Measurements from ENCODE around the gene CHCHD6.

Gene CHCHD6

DNA sequence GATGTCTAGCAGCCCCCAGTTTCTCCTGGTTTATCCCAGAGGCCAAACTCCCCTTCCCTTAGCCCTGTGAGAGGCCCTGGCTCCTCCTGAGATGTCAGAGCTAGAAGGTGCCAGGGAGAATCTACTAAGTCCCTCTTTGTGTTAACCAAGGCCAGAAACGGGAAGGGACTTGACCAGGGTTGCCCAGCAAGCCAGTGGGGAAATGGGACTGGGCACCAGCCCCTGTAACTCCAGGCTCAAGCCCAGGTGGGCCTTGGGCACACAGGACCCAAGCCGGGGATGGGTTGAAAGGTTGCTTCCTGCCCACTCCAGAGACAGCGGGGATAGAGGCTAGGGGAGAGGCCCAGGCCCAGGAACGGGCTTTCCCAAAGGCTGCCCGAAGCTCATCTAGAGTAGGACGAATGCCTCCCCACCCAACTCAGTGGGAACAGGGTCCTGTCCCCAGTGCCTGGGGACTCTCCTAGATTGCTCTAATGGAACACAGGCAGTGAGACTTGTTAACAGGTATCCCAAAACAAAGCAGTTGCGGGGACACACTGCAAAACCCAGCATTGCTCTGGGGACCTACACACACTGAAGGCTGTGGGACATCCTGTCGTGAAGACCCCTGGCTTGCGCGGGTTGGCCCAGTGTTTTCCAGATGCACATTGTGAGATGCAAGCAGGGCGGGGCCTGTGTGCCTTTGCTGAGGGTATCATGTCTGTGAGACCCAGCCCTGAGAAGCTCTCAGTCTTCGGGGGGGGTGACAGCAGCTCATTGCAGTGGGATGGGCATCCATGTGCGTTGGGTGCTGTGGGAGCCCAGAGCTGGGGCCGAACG is 36.2 kb upstream of the CHCHD6 start:
- DNase-seq = no peak
- in situ Hi-C loops (cut with HindIII; ENCODE audit: low pct_ligation_motif_present, low pct_unique_long_range_greater_than_20kb, low sequenced_read_pairs) = no loop called here

DNA sequence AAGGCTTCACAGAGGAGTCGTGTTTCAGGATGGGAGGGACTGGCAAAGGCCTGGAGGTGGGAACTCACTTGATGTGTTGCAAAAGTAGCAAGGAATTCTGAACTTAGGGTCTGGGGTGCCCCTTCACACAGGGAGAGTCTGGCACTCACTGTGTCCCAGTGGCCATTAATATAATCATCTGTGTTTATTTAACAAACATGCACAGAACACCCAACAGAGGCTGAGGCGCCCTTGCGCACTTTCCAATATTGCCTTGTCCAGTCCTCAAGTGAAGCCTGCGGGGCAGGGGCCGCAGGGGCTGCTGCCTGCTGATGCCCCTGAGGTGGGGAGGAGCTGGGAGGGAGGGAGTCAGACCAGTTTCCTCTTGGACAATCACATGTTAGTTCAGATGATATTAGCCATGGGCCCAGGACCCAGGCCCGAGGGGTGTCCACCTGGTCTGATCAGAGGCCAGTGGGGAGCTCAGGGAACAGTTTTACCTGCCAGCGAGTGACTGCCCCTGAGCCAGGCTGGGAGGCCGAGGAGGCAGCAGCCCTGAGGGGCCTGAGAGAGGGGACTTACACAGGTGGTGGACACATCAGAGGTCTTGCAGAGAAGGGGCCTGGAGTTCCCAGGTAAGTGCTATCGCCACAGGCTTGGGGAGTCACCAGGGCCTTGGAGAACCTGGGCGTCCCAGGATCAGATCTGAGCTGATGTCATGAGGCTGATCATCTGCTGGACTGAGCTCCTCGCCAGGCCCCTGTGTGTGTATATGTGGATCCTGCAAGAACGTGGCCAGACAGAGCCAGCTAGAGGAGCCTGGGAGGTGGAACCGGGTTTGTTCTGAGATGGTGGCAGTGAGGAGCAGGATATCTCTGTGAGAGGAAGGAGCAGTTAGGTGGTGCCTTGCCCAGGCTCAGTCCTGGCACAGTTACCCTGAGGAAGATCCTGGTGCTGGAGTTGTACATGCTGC is 35.3 kb upstream of the CHCHD6 start:
- in situ Hi-C loops (cut with HindIII; ENCODE audit: low pct_ligation_motif_present, low pct_unique_long_range_greater_than_20kb, low sequenced_read_pairs) = no loop called here
- DNase-seq = no peak

DNA sequence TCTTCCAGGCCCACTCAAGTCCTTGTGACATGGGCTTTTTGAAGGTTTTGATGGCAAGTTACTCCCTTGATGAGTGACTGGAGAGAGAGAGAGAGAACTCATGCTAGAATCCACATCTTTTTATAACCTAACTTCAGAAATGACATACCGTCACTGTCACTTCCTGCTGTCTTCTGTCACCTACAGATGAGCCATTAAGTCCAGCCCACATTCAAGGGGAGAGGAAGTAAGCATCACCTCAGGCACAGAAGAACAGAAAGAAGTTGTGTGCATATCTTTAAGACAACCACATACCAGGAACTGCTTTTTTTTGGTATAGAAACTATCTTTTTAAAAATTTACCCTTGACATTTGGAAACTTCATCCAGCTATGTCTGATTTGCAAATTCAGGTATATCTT is 32.5 kb upstream of the CHCHD6 start:
- in situ Hi-C loops (cut with HindIII; ENCODE audit: low pct_ligation_motif_present, low pct_unique_long_range_greater_than_20kb, low sequenced_read_pairs) = no loop called here
- DNase-seq = no peak

DNA sequence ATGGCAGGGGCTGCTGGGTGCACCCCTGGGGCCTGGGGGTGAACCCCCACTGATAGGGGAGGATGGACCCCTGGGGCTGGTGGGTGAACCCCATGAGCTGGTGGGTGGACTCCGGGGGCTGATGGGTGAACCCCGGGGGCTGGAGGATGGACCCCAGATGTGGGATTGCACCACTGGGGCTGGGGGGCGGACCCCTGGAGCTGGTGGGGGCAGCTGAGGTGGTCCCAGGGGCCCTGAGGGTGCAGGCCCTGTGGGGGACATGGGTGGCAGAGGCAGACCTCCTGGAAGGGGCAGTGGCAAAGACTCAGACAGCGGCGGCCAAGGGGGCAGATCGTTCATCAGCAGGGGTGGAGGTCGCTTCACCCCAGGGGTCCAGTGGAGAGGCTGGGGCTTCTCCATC is 31.7 kb upstream of the CHCHD6 start:
- no peak for DNase-seq
- in situ Hi-C loops (cut with HindIII; ENCODE audit: low pct_ligation_motif_present, low pct_unique_long_range_greater_than_20kb, low sequenced_read_pairs) = no loop called here

DNA sequence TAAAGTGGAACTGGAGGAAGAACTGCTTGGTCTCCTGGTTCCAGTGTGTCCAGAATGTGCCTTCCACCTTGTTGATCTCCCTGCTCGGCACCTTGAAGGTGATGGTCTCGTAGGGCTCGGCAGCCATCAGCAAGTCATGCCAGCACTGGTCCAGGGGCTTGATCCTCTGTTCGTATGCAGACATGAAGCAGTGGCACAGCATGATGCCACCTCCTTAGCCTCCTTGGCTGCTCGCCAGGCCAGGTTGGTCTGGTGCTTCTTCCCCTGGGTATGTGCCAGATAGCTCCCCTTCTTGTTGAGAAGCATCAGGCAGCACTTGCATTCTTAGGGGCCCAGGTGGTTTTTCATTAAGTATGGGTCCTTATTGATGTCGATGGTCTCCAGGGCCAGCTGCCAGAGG is 31.3 kb upstream of the CHCHD6 start:
- no peak for DNase-seq
- in situ Hi-C loops (cut with HindIII; ENCODE audit: low pct_ligation_motif_present, low pct_unique_long_range_greater_than_20kb, low sequenced_read_pairs) = no loop called here

DNA sequence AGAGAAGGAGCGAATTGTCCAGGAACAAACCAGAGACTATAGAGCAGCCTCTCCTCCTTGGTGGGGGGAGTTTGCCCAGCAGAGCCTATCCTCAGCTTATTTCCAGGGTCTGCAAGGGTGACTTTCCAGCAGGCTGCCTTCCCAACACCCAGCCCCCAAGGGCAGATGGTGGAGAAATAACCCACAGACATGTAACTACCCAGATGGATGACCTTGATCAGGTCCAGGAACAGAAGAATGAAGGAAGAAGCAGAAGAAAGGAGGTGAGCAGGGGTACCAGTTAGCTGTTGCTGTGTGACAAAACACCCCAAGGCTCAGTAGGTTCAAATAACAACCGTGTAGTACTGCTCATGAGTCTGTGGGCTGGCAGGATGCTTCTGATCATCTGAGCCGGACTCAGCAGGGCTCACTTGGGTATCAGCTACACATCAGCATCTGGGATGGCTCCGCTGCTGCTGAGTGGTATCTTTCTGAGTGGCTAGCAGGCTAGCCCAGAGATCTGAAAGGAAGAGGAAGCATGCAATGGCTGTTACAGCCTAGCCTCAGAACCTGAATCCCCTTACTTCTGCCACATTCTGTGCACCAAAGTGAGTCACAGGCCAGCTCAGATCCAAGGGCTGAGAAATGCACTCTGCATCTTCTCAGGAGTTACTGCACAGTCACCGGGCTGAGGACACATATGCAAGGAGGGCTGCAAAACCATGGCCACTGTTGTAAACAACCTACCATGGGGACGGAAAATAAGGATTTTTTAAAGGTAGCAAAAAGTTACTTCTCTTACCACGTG is 26.9 kb upstream of the CHCHD6 start:
- in situ Hi-C loops (cut with HindIII; ENCODE audit: low pct_ligation_motif_present, low pct_unique_long_range_greater_than_20kb, low sequenced_read_pairs) = no loop called here
- no peak for DNase-seq

DNA sequence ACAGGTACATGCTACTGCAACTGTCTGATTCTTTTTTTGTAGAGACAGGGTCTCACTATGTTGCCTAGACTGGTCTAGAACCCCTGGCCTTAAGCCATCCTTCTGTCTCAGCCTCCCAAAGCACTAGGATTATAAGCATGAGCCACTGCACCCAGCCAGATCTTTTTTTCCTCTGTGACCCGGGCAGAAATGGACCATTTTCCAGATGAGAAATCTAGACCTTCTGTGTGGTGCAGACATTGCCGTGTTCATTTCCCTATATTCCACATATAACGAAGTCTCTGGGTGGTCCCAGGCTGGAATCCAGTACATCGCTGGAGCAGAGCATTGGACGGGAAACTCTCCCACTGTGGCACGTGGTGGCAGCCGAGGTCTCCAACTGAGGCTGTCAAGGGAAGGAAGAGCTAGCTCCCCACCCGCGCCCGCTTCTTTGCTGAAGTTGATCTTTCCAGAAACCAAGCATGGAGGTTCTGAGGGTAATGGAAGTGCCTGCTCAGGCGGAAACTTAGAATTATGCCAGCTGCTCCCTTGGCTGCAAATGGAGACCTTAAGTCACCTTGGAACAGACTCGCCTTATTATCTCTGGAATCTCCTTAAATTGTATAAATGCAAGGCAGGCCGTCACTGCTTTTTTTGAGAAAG is 26.1 kb upstream of the CHCHD6 start:
- in situ Hi-C loops (cut with HindIII; ENCODE audit: low pct_ligation_motif_present, low pct_unique_long_range_greater_than_20kb, low sequenced_read_pairs) = no loop called here

DNA sequence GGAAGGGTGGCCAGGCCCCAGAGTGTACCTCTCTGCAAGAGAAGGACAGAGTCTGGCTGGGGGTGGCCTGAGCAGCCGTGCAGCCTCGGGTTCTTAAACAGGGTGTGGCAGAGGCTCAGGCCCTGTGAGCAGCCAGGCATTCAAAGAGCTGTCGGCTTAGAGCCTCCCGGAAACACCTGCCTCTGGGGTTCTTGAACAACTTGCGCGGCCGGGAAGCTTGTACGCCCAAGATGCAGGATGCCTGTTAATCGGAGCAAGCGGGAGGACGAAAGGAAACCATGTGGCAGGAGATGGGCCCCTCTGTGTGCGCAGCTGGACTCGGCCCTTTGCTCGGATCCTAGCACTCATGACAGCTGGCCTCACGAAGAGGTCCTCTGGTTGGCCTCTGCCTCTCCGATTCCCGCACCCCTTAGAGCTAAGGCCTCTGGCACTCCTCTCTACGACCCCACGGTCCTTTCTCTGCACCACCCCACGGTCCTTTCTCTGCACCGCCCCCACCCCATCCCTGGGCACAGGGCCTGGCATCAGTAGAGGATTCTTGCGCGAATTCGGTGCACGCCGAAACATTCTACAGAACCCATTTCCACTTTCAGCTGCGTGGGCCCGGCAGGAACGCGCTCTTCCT is 25.2 kb upstream of the CHCHD6 start:
- in situ Hi-C loops (cut with HindIII; ENCODE audit: low pct_ligation_motif_present, low pct_unique_long_range_greater_than_20kb, low sequenced_read_pairs) = no loop called here
- DNase-seq = no peak

More for the DNA sequence above, 26.1 kb upstream of the CHCHD6 start:
- no peak for DNase-seq

DNA sequence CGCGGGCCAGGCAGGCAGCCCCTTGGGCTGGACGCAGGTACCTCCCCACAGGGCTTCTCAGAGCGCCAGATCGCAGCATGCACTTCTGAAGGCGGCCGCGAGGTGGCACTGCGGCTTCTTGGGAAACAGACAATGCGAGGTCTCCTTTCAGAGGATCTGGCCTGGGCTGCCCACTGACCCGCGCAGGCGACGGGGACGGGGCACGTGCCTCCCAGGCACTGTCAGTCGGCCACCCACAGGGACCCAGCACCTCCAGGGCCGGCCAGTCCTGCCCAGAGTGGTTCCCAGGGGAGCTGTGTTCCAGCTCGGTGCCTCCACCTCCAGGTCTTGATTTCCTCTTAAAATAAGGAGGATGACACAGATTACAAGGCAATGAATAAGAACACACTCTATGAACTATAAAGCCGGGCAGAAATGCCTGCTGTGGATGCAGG is 24.7 kb upstream of the CHCHD6 start:
- in situ Hi-C loops (cut with HindIII; ENCODE audit: low pct_ligation_motif_present, low pct_unique_long_range_greater_than_20kb, low sequenced_read_pairs) = no loop called here
- DNase-seq = peak; percentile 68

DNA sequence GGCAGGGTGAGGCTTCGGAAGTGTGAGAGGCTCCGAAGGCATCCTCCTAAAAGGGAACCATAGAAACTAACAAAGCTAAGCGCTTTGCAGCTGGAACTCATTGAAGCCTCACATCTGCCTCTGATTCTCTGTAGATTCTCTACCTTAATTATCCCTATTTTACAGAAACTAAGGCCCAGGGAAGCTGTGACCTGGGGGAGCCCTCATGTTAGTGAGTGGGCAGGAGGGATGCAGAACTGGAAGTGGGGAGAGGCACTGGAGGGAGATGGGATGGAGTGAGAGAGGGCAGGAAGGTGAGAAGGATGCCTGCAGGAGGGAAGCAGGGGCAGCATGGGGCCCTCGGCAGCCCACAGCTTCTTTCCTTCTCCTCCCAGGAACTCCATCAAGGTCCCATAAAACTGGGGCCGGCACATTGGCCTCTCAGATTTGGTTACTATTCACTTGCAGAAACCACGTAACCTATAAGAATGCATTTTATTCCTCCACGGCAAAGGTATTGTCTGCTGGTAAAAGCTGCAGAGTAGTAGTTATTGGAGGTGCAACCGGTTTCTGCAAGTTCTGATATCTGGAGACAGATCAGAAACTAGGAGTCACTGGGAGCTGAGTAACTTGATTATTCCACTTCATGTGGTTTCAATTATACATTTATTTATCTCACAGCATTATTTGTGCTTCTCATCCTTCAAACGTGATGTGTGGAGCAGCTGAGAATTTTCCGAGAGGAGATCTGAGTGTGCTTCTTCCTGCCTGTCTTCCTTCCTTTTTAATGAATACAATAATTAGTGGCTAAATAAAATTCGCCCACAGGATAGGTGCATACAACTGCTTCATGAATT is 24.0 kb upstream of the CHCHD6 start:
- DNase-seq = no peak
- in situ Hi-C loops (cut with HindIII; ENCODE audit: low pct_ligation_motif_present, low pct_unique_long_range_greater_than_20kb, low sequenced_read_pairs) = no loop called here

DNA sequence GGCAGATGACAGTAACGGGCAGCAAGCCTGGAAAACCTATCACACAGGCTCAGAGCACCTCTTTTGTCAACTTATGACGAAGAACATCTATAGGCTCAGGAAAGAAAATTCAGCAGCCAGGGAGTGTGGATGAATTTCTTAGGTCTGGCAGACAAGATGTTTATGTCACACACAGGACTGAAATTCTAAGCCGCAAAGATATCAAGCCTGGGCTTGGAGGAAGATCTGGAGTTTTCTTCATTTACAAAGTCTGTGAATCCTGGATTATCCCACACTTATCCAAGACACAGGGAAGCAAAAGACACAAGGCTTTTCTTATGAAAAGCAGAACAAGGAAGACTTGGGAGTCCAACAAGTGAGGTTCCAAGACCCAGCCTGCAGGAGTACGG is 23.4 kb upstream of the CHCHD6 start:
- no peak for DNase-seq
- in situ Hi-C loops (cut with HindIII; ENCODE audit: low pct_ligation_motif_present, low pct_unique_long_range_greater_than_20kb, low sequenced_read_pairs) = no loop called here

DNA sequence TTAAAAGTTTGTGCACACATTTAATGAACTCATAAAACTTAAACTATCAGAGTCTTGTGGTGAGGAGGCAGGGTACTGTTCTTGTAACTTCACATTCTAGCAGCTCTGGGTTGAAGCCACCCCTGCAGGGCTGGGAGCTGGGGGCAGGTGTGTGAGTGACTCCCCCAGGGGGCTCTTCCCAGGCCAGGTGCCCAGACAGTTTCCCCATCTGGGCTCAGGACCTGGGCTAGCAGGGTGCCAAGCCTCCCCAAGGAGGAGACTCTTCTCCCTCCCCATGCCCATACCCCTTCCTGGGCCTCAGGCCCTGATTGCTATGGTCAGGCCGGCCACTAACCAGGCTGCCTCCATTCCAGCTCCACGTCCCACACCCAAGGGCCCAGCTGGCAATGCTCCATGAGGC is 22.0 kb upstream of the CHCHD6 start:
- DNase-seq = no peak
- in situ Hi-C loops (cut with HindIII; ENCODE audit: low pct_ligation_motif_present, low pct_unique_long_range_greater_than_20kb, low sequenced_read_pairs) = no loop called here

DNA sequence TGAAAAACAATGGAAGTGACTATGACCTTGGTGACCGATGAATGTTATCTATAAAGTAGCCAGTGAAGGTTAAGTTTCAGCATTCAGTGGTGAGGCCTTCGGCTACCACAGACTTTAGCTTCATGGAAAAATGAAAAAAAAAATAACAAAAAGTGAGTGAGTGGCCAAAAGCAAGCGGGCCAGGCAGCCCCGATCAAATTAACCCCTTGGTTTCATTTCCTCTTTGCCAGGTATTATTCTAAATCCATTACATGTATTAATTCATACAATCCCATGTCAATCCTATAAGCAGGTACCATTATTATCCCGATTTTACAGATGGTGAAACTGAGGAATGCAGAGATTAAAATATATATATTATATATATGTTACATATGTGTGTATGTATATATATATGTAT is 21.0 kb upstream of the CHCHD6 start:
- no peak for DNase-seq
- in situ Hi-C loops (cut with HindIII; ENCODE audit: low pct_ligation_motif_present, low pct_unique_long_range_greater_than_20kb, low sequenced_read_pairs) = no loop called here

DNA sequence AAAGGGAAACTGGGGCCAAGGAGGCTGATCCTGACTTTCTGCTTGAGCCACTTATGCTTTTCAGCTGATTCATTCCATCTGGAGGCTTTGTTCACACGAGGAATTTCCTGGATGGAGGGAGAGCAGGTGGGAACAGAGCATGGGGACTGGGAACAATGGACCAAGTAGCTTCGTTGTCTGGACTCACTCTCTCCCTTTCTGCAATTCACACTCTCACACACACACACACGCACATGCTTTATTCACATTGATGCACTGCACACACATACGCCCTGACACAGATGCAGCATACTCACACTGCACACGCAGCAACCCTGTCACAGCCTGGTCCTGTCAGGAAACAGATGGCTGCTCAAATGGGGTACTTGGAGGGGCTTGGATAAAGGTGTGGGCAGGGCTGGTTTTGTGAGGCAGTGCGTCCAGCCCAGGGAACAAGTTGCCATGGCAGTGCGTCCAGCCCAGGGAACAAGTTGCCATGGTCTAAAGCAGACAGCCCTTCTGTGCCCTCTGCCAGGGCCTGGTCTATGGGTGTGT is 19.8 kb upstream of the CHCHD6 start:
- no peak for DNase-seq
- in situ Hi-C loops (cut with HindIII; ENCODE audit: low pct_ligation_motif_present, low pct_unique_long_range_greater_than_20kb, low sequenced_read_pairs) = no loop called here

DNA sequence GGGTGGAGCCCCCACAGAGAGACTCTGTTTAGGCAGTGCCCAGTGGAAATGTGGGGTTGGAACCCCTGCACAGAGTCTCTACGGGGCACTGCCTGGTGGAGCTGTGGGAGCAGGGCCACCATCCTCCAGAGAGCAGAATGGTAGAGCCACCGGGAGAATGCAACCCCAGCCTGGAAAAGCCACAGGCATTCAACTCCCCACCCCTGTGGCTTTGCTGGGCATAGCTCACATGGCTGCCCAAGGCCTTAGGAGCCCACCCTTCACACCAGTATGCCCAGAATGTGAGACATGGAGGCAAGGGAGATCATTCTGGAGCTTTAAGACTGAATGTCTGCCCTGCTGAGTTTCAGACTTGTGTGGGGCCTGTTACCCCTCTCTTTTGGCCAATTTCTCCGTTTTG is 19.0 kb upstream of the CHCHD6 start:
- in situ Hi-C loops (cut with HindIII; ENCODE audit: low pct_ligation_motif_present, low pct_unique_long_range_greater_than_20kb, low sequenced_read_pairs) = no loop called here
- DNase-seq = no peak

DNA sequence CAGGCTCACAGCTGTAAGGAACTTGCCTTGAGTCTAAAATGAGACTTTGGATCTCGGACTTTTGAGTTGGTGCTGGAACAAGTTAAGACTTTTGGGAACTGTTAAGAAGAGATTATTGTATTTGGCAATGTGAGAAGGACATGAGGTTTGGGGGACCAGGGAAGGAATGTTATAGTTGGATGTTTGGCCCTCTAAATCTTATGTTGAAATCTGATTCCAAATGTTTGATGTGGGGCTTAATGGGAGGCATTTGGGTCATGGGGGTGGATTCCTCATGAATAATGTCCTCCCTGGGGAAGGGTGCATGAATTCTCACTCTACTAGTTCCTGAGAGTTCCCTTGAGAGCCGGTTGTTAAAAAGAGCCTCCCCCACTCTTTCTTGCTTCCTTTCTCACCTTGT is 18.5 kb upstream of the CHCHD6 start:
- no peak for DNase-seq
- in situ Hi-C loops (cut with HindIII; ENCODE audit: low pct_ligation_motif_present, low pct_unique_long_range_greater_than_20kb, low sequenced_read_pairs) = no loop called here

DNA sequence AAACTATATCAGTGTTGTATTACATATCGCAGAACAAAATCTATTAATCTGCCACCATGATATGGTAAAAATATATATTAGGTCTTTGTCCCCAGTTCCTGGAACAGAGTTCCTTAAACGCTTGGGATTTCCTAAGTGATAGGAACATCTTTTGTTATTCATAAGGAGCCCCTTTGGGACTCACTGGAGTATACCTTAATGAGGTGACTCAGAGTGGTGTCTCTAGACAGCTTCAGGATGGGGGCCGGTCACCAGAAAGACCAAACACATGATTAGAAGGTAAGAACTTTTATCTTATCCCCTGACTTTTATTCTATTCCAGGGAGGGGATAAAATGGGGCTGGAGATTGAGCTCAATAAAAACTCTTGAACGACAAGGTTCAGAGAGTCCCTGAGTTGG is 12.3 kb upstream of the CHCHD6 start:
- no peak for DNase-seq
- in situ Hi-C loops (cut with HindIII; ENCODE audit: low pct_ligation_motif_present, low pct_unique_long_range_greater_than_20kb, low sequenced_read_pairs) = no loop called here
